ENCODE measurements around the gene CACNB4.

The CACNB4 gene

GRCh38 chr2:151904021-151904420 lies 194.8 kb downstream of the CACNB4 start:
- H3K36me3 ChIP-seq (replicated peaks): no peaks in the 10 kb centered on the region
- TF ChIP-seq CTCF (IDR thresholded peaks at IDR 0.05; ENCODE audit: low read depth, low read length, missing control alignments): no peak
- H3K4me3 ChIP-seq (ENCODE audit: low read depth, low read length): no peak overlapping the region
- in situ Hi-C loops (cut with HindIII; ENCODE audit: low pct_ligation_motif_present, low sequenced_read_pairs): no loop called here
- H3K27ac ChIP-seq: no peak overlapping the region
- no peak for DNase-seq
- no peaks in the 10 kb centered on the region for H3K27me3 ChIP-seq (replicated peaks)

- Histone ChIP-seq H3K27ac (no peak overlapping the region), H3K36me3 (replicated peaks) (no peaks in the 10 kb centered on the region), H3K27me3 (replicated peaks) (no peaks in the 10 kb centered on the region), H3K4me3 (ENCODE audit: low read depth, low read length) (no peak overlapping the region)
- no peak for TF ChIP-seq CTCF (IDR thresholded peaks at IDR 0.05; ENCODE audit: low read depth, low read length, missing control alignments)
- in situ Hi-C loops (cut with HindIII; ENCODE audit: low pct_ligation_motif_present, low sequenced_read_pairs): no loop called here
- DNase-seq: no peak
Observed at GRCh38 chr2:151902829-151903228, 196.0 kb downstream of the CACNB4 start.

- H3K27me3 ChIP-seq (replicated peaks): no peaks in the 10 kb centered on the region
- no peak for TF ChIP-seq CTCF (IDR thresholded peaks at IDR 0.05; ENCODE audit: low read depth, low read length, missing control alignments)
- DNase-seq: no peak
- no peak overlapping the region for H3K4me3 ChIP-seq (ENCODE audit: low read depth, low read length)
- no peak overlapping the region for H3K27ac ChIP-seq
- no peaks in the 10 kb centered on the region for H3K36me3 ChIP-seq (replicated peaks)
- in situ Hi-C loops (cut with HindIII; ENCODE audit: low pct_ligation_motif_present, low sequenced_read_pairs): no loop called here
Observed at GRCh38 chr2:151900331-151900730, 198.5 kb downstream of the CACNB4 start.

GRCh38 chr2:151899156-151899555 lies 199.7 kb downstream of the CACNB4 start:
- H3K27ac ChIP-seq: no peak overlapping the region
- H3K27me3 ChIP-seq (replicated peaks): no peaks in the 10 kb centered on the region
- no peak for TF ChIP-seq CTCF (IDR thresholded peaks at IDR 0.05; ENCODE audit: low read depth, low read length, missing control alignments)
- in situ Hi-C loops (cut with HindIII; ENCODE audit: low pct_ligation_motif_present, low sequenced_read_pairs): no loop called here
- DNase-seq: no peak
- no peaks in the 10 kb centered on the region for H3K36me3 ChIP-seq (replicated peaks)
- no peak overlapping the region for H3K4me3 ChIP-seq (ENCODE audit: low read depth, low read length)

- Histone ChIP-seq H3K4me3 (ENCODE audit: low read depth, low read length) (no peak overlapping the region), H3K27me3 (replicated peaks) (no peaks in the 10 kb centered on the region), H3K36me3 (replicated peaks) (no peaks in the 10 kb centered on the region), H3K27ac (no peak overlapping the region)
- no peak for DNase-seq
- TF ChIP-seq CTCF (IDR thresholded peaks at IDR 0.05; ENCODE audit: low read depth, low read length, missing control alignments): no peak
- in situ Hi-C loops (cut with HindIII; ENCODE audit: low pct_ligation_motif_present, low sequenced_read_pairs): no loop called here
Observed at GRCh38 chr2:151891566-151892194, 207.2 kb downstream of the CACNB4 start.

GRCh38 chr2:151887164-151887563 lies 211.7 kb downstream of the CACNB4 start:
- TF ChIP-seq CTCF (IDR thresholded peaks at IDR 0.05; ENCODE audit: low read depth, low read length, missing control alignments): no peak
- no peak overlapping the region for H3K4me3 ChIP-seq (ENCODE audit: low read depth, low read length)
- in situ Hi-C loops (cut with HindIII; ENCODE audit: low pct_ligation_motif_present, low sequenced_read_pairs): no loop called here
- no peaks in the 10 kb centered on the region for H3K27me3 ChIP-seq (replicated peaks)
- no peak overlapping the region for H3K27ac ChIP-seq
- no peak for DNase-seq
- no peaks in the 10 kb centered on the region for H3K36me3 ChIP-seq (replicated peaks)
